Stimulated activated CD8-positive, alpha-beta memory T cell treated with anti-CD3 and anti-CD28 coated beads, Interleukin-15, amount 100 ng/mL, for 1 hour (primary cell): ENCODE results near the gene C2orf42.
"Not testable (repeated sequence)": the region's sequence is repeated elsewhere in the genome, so short reads cannot be mapped to it uniquely, and the experiment has no call there.

Experiments used
- DNase-seq: peaks from one replicate; pipeline ENCODE4 v3.0.0-alpha.2; 2020; ENCODE audit warnings: low read depth

Gene C2orf42

DNA sequence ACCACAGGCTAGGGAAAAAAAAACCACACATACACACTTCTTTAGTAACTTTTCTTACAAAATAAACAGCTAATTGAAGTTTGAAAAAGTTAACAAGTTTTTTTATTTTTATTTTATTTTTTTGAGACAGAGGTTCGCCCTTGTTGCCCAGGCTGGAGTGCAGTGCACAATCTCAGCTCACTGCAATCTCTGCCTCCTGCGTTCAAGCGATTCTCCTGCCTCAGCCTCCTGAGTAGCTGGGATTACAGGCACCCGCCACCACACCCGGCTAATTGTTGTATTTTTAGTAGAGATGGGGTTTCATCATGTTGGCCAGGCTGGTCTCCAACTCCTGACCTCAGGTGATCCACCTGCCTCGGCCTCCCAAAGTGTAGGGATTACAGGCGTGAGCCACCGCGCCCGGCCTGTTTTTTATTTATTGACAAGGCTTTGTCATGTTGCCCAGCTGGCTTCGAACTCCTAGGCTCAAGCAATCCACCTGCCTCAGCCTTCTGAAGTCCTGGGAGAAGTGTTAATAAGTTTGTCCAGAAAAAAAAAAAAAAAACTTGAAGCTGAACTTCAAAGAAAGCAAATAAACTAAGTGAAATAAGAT is 21.1 kb downstream of the C2orf42 start:
- DNase-seq: not testable (repeated sequence)

DNA sequence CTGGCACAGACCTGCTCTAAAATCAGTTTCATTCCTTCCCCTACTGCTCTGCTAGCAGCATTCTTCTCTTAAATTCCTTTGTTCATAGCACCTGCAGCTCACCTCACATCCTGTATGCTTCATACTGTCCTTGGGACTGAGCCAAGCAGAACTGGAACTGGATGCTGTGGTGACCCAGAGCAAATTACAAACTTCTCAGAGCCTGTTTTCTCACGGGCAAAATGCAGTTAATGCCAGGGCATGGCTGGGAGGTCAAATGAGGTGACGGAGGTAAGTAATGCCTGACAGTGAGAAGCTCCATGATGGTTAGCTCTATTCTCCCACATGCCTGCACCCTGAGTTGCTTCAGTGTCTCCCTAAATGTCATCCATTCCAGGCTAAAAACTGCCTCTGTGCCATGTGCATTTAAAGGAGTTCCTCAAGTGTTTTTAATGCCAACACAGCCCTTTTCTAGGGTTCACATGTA is 29.7 kb downstream of the C2orf42 start:
- no peak for DNase-seq

DNA sequence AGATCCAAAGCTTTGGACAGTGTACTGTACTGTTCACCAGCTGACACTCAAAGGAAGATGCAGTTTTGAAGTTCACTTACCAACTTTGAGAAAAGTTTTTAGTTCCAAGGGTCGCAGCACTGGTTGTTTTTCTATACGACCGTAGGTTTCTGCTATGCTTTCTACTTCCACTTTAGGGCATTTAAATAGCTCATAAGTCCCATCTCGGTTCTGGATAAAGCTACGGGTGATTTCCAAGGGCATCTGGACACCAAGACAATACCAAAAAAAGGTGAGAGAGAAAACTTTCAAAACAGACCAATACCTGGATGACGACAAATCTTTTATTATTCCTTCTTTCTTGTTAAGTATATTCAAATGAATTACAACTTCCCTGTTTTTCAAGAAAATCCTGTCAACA is 30.3 kb downstream of the C2orf42 start:
- DNase-seq: no peak

DNA sequence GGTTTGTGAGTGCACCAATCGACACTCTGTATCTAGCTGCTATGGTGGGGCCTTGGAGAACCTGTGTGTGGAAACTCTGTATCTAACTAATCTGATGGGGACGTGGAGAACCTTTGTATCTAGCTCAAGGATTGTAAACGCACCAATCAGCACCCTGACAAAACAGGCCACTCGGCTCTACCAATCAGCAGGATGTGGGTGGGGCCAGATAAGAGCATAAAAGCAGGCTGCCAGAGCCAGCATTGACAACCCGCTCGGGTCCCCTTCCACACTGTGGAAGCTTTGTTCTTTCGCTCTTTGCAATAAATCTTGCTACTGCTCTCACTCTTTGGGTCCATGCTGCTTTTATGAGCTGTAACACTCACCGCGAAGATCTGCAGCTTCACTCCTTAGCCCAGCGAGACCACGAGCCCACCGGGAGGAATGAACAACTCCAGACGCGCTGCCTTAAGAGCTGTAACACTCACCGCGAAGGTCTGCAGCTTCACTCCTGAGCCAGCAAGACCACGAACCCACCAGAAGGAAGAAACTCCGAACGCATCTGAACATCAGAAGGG is 41.6 kb downstream of the C2orf42 start:
- DNase-seq: not testable (repeated sequence)

DNA sequence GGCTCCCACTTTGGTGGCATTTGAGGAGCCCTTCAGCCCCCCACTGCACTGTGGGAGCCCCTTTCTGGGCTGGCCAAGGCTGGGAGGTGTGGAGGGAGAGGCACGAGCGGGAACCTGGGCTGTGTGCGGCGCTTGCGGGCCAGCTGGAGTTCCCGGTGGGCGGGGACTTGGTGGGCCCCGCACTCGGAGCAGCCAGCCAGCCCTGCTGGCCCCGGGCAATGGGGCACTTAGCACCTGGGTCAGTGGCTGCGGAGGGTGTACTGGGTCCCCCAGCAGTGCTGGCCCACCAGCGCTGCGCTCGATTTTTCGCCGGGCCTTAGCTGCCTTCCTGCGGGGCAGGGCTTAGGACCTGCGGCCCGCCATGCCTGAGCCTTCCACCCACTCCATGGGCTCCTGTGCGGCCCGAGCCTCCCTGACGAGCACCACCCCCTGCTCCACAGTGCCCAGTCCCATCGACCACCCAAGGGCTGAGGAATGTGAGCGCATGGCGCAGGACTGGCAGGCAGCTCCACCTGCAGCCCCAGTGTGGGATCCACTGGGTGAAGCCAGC is 42.5 kb downstream of the C2orf42 start:
- DNase-seq: not testable (repeated sequence)

DNA sequence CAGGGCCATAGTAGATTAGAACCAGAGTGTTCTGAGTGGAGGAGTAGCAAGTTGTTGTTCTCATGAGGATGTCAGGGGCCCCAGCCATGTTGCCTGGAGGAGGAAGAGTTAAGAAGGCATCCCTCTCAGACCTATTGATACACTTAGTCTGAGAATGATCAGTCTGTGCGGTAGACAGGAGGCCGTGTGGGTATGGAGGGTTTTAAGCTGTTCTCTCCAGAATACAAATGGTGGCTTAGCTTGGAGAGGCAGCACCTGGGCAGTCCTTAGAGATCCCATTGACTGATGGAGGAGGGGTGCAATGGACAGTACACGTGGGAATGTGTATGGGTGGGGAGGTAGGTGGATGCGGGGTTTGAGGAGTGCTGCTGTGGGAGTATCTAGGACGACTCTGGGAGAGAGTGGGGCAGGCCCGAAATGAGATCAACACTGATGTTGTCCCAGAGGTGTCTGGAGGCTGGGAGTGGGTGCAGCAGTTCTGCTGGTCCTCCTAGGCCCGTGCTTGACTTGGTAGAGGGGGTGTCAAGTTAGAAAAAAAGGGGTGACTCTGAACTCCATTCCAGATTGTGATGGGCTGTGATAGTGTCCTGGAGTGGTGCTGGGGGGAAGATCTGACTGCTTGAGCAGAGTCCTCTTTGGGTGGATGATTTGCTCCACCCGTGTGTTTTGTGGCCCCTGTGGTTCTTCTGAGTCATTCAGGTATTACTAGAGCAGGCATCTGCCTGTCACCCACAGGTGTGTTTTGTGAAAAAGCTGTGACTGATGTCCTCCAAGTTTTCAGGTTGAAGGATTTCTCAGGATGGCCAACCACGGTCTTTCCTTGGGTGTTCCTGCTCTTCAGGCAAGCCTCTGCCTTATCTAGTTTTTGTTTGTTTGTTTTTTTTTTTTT is 44.7 kb downstream of the C2orf42 start:
- no peak for DNase-seq

DNA sequence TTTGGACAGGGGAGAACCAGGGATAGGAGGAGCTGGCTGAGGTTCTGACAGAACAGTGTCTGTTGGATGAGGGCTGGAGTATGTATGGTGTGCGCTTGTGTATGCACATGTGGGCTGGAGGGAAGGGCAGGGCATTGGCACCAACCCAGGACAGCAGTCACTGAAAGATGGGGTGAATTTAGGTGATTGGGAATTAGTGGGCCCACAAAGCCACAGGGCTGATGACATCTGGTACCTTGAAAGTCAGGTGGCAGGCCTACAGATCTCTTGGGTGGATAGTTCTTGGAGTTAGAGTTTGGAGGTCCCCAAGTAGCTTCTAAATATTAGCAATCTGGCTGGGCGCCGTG is 45.7 kb downstream of the C2orf42 start:
- DNase-seq: no peak

DNA sequence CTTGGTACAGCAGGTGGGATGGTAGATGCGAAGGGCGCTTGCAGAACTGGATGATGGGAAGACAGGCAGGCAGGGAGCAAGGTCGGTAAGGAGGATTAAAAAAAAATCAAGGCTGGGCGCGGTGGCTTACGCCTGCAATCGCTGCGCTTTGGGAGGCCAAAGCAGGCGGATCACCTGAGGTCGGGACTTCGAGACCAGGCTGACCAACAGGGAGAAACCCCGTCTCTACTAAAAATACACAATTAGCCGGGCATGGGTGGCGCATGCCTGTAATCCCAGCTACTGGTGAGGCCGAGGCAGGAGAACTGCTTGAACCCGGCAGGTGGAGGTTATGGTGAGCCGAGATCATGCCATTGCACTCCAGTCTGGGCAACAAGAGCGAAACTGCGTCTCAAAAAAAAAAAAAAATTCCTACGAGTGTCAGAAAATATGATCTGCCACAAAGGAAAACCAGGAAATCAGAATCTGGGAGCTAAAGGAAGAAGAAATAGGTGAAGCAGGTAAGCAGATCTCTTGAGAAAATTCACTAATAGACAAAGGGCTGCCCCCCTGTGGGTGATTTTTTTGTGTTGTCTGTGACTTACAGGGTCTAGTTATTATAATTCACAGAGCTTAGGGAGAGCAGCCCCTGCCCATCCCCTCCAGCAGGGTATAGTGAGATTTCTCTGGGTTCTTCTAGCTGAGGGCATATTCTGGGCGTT is 46.2 kb downstream of the C2orf42 start:
- DNase-seq: no peak

DNA sequence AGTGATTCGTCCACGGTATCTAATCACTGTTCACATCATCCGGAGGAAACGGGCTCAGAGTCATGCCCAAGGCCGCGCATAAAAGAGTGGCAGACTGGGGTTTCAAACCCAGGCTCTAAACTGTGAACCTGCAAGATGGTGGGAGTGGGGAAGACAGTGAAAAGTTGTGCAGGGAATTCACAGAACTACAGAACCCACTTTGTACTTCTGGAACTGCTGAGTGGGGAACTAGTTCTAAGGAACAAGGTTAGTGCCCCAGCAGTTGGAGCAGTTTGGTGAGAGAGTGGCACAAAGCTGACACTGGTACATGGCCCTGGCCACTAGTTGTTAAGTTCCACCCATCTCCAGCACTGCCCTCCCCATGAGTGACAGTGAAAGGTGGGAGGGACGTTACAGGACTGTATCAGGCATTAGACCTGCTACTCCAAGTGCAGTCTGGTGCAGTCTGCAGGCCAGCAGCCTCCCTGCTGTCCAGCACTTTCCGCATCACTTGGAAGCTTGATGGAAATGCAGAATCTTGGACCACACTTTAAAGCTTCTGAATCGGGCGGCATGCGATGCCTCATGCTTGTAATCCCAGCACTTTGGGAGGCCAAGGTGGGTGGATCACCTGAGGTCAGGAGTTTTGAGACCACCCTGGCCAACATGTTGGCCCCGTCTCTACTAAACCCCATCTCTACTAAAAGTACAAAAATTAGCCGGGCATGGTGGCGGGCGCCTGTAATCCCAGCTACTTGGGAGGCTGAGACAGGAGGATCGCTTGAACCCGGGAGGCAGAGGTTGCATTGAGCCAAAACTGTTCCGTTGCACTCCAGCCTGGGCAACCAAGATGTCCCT is 47.3 kb downstream of the C2orf42 start:
- DNase-seq: no peak

DNA sequence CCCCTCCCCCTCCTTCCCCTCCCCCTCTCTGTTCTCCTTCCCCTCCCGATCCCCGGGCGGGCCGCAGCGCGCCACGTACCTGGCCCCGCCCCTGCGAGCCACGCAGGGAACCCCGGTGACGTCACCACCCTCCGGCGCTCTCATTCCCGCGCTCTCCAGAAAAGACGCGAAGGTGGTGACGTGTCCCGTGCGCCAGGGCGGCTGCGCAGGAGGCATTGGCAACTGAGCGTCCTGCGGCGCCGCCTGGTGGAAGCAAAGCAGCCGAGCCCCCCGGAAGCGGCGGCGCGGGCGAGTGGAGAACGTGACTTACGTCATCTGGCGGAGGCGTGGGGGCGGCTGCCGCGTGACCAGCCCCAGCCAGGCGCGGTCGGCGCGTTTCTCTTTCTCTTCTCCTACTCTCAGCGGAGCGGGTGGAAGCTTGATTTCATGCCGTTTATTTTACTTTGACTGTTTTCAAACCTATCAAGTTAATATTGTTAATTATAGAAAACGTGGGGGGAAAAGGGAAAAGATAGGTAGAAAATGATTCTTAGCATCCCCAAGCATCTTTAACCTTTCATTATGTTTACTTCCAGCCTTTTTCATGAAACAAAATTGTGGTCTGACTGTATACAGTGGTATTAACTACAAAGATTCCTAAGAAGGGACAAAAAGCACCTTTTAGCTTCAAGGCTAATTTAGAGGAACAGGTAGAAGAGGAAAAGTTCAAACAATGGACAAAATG is 48.1 kb downstream of the C2orf42 start:
- DNase-seq: peak; percentile 98

DNA sequence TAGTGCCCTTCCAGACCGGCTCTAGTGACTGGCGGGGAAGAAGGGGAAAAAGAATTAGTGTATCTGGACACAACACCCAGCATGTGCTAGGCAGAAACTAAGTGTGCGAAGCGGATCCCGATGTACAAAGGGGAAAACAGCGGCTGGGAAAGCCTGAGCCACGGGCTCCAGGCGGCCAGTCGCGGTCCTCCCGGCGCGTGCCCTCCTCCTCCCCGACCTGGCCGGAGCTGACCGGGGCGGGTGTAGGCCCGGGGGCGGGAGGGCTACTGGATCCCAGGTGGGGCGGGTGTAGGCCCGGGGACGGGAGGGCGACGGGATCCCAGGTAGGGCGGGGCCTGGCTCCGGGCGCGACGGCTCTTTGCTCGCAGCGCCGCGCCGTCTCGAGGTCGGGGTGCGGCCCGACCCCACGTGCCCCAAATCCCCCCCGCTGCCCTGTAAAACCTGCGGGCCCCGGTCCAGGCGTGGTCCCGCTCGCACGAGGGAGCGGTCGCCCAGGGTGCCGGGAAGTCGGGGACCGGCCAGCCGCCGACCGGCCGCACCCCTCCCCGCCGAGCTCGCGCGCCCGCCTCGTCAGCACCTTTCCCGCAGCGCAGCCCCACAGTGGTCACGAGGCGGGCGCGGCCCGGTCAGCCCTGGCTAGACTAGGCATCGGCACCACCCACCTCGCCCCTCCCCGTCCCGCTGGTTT is 48.8 kb downstream of the C2orf42 start:
- DNase-seq: no peak

DNA sequence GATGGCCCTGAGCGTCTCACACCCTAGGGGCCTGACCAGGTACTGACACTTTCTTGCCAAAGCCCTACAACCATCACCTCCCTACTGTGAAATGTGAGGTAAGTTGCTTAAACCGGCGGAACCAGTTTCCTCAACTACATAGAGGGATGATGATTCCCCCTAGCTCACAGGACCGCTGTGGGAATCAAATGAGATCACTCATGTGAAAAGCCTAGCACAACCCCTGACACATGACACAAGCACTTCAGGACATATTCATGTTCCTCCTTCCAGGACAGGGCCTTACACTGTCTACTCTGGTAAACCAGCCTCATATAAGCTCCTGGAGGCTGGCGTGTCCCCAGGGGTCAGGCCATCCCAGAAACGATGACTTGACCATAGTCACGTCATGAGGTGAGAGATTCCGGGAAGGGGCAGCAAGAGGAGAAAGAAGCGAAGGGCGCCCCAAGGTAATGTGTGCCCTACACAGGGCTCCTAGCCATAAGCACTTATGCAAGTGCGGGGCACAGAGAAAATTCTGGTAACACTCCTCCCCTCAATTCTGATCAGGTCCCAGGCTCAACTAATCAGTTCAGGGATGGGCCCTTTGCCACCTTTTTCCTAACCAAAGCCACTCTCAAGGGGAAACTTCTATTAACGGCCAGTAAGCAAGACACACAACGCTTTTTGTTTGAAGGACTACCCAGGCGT is 49.5 kb downstream of the C2orf42 start:
- no peak for DNase-seq

DNA sequence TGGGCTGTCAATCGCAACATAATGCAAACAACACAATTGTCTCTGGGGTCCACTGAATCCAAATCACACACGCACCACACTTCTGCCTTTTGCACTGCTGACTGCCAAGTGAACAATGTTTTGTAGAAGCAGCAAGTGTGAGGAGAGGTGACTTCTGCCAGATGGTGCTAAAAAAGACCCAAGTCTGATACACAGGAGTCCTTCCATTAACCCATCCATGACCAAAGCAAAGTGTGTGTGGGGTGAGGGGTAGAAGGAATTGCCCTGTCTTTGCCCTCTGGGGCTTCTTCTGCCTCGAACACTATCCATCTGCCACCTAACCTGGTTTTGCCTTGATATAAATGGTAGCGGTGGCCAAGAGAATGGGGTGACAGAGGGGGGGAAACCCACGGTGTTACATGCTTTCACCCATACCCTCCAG is 50.0 kb downstream of the C2orf42 start:
- no peak for DNase-seq

DNA sequence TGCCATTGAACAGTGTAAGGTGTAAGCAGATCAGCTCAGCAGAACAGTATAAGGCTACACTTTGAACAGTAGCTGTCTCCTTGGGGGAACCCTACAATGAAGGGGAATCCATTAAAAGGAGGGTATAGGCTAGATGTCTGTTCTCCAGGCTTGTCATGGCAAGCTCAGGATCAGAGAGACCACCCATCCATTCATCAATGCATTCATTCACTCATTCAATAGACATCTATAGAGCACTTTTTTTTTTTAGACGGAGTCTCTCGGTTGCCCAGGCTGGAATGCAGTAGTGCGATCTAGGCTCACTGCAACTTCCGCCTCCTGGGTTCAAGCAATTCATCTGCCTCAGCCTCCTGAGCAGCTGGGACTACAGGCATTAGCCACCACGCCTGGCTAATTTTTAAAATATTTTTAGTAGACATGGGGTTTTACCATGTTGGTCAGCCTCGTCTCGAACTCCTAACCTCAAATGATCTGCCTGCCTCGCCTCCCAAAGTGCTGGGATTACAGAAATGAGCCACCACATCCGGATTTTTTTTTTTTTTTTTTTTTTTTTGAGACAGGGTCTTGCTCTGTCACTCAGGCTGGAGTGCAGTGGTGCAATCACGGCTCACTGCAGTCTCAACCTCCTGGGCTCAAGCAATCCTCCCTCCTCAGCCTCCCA is 56.4 kb downstream of the C2orf42 start:
- not testable (repeated sequence) for DNase-seq

DNA sequence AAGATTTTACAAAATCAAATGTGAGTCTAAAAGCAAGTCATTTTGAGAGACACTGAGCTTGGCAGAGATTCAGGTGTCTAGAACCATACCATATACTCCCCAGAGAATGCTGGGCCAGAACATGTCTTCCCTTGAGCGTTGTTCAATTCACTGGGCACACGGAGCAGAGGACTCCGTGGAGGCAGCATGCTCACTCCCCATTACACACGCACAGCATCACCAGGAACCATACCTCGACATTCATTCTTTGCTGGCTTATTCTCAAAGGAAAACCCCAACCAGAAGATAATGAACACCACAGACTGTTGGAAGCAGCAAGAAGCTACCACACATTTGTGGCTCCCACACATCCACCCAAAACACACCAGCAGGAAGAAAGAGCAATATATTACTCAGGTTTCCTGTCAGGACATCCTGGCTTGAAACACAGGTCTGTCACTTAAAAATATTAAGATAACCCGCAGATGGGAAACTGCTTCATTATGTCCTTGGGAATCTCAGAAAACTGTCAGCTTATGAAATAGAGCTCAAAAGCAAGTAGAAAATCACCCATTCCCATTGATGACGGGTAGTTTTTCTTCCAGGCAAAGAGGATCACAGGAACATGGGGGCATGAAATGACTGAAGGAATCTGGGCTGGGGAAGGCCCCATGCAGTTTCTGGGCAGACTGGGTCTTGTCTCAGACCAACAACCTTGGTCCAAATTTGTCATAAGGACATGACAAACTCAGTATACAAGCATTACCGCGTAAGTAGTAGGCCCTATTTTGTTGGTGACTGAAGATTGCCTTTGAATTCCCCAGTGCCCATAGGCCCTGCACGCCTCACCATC is 57.1 kb downstream of the C2orf42 start:
- DNase-seq: no peak

DNA sequence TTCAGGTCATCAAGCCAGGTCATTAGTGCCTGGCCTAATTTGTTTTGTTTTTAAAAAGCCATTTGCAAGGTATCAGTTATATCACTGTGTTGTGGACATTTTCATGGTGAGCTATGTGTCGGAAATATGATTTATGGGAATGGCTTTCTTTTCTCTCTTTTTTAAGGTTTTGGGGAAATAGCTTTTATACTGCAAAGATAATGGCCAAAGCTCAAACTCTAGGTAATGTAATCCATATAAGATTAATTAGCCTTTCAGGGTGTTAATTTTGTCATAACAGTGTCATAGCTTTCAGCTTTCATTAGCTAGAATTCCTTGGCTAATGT is 57.7 kb downstream of the C2orf42 start:
- DNase-seq: no peak

DNA sequence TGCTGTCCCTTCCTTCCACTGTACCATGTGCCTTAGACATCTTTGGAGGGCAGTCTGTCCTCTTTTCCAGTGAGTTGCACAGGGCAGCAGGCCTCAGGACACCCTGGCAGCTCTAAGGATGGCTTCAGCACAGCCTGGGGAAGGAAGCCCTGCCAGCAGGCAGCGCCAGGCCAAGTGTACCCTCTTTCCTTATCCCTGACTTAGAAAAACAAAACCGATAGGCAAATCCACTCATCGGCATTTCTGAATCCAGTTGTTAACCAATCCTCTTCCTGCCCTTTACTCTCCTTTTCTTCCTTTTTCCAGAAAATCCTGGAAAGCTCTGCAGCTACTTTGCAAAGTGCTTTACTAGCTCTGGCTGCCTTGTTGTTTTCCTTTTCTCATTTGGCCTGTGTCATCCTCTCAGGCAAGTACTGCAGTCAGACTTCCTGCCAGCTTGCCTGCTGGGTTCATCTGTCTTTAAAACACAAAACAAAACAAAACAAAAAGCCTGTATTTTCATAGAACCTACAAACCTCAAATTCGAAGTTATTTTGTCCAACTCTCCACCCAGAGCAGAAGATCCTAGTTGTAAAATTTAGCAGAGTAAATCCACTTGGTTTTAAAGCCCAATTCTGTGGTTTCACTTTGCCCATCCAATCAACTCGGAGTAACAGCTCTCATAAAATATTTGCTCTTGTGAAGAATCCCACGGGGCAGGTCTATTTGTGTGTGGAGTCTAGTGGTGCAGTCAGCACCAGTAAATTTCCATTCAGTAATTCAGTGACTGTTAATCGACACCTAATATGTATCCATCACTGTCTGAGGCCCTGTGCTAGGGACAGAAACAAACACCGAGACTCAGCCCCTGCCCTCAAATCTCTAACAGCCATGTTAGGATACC is 58.3 kb downstream of the C2orf42 start:
- no peak for DNase-seq
